HG02943 (cell line): Measurements from ENCODE around the gene ACACA.

ENCODE experiments used
- ATAC-seq: cut with Tn5 transposase; IDR thresholded peaks from one replicate; pipeline ENCODE4 v1.9.1; 2021; ENCODE audit warnings: mild to moderate bottlenecking, low read depth, moderate library complexity; ENCODE audit not compliant: unreplicated experiment

ACACA gene

DNA sequence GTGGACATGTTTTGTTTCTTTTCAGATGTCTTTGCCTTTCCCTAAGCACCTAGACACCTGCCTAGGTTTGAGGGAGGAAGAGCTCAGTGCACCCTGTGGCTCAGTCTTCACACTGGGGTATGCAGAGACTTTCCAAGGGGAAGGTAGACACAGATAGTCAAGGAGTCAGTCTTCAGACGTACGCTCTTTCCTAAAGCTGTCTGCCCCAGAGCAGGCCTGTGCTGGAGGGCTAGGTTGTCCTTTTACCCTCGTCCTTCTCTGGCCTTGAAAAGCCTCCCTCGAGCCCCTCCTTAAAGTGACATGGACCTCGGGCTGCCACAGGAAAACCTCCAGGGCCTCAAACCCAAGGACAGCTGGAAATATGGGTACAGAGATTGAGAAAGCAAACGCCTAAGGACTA lies 354.2 kb downstream of the ACACA start:
- no peak for ATAC-seq

DNA sequence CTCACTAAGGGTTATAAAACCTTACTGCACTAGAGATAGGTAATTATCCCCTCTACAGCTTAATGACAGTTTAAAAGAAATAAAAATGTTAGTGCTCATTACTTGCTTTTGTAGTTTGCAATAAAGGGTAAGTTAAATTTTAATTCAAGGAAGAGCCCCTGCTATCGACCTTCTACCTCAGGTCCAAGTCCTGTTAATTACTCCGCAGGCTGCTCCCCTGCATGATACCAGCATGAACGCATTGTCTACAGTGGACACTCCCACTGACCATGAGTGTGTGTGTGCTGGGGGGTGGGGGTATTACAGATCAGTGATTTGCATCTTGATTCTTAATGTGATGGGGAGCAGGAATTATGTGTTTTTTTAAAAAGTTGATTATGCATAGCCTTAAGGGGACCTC lies 354.8 kb downstream of the ACACA start:
- ATAC-seq: no peak

- ATAC-seq: no peak
These were observed 355.3 kb downstream of the ACACA start for GRCh38 chr17:37051381-37051780.

DNA sequence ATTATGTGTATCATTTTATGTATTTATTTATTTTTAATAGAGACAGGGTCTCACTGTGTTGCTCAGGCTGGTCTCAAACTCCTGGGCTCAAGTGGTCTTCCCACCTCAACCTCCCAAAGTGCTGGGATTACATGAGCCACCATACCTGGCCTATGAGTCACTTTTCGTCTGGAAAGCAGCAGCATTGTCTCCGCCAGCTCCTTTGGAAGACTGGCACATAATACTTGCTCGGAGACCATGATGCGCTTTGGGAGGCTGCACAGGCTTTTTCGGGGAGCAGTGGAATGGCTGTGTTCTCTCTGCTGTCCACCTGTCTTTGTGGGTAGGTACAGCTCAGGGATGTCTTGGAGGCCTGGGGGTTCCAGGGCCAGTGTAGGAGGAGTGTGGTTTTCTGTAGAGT lies 355.7 kb downstream of the ACACA start:
- ATAC-seq: no peak

DNA sequence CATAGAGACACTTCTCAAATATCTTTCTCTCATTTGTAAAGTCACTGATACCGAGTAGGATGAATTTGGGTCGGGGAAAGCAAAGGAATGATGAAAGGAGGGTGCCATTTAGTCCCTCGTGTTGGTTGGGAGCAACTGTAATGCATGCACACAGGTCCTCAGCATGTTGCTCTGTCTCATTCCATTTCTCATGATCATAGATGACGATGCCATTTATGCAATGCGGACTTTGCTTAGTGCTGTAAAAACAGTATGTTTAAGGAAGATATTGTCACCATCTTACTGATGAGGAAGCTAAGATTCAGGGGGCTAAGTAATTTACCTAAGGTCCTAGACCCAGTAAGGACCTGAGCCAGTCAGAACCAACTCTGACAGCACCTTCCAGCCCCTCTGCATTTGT lies 357.8 kb downstream of the ACACA start:
- ATAC-seq: no peak

GRCh38 chr17:37047631-37048104 lies 359.0 kb downstream of the ACACA start:
- no peak for ATAC-seq

- ATAC-seq: no peak
These were observed 361.2 kb downstream of the ACACA start for GRCh38 chr17:37045351-37045922.

DNA sequence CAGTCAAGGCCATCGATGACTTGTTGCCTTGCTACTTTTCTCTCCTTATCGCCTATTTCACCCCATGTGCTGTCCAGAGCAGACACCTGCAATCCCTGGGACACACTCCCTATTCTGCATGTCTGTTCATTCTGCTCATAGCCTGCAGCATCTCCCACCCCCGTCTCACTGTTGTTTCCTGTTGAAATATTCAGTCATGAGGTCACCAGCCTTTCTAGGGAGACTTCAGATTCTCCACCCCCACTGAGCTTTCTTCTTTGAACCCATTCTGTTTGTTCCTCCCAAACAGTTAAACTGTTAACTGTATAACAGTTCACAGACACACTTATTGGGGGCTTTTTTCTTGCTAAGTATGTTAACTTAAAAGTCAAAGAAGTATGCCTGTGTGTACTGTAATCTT lies 363.4 kb downstream of the ACACA start:
- ATAC-seq: no peak

DNA sequence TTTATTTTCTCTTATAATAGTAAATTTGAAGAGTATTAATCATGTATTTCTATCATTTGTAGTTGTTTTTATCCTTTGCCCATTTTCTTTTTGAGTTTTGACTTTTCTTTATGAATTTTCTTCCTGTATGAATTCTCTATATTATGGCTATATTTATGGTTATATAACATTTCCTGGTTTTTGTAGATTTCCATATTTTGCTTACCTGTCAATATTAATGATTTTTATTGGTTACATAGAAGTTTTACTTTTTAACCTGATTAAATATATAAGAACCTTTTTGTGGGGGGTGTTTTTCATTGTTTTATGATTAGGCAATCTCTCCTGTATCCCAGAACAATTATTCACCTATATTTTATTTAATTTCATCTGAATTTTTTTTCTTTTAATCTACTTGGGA lies 364.7 kb downstream of the ACACA start:
- ATAC-seq: no peak

DNA sequence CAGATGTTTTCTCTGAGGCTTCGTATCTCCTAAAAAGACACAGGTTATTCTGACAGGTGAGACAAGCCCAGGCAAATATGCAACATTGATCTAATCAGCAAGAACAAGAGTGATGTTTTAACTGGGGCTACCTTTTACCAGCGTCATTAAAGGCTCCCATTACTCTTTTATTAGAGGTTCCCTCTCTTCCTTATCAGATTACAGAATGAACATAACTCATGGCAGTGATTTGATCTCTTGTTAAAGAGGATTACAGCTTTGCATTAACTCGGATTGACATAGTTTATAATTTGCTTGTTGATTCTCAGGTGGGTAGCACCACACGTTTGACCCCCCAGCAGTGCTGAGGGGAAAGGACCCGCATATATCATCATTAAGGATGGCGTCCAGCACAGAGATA lies 367.4 kb downstream of the ACACA start:
- ATAC-seq: no peak

- ATAC-seq: no peak
These were observed 369.0 kb downstream of the ACACA start for GRCh38 chr17:37037590-37038155.
